HUES64 (cell line): Measurements from ENCODE around the gene RHOU.

Experiments
- H3K27ac ChIP-seq: 2 replicates; pipeline ENCODE4 v1.7.0; 2013; ENCODE audit warnings: low read depth, low read length, inconsistent platforms
- H3K27me3 ChIP-seq: 2 replicates; pipeline ENCODE4 v1.6.1; 2013; ENCODE audit warnings: mild to moderate bottlenecking, low read length; ENCODE audit not compliant: insufficient read depth
- H3K36me3 ChIP-seq: 2 replicates; pipeline ENCODE4 v1.6.1; 2013; ENCODE audit warnings: mild to moderate bottlenecking, low read length; ENCODE audit not compliant: insufficient read depth
- H3K4me1 ChIP-seq: 2 replicates; pipeline ENCODE4 v1.6.1; 2013; ENCODE audit warnings: mild to moderate bottlenecking, low read length, moderate library complexity; ENCODE audit not compliant: insufficient read depth
- H3K4me3 ChIP-seq: 2 replicates; pipeline ENCODE4 v1.5.1; 2013; ENCODE audit warnings: mild to moderate bottlenecking, low read length, moderate library complexity
- H3K9ac ChIP-seq: 2 replicates; pipeline ENCODE4 v1.6.1; 2013; ENCODE audit warnings: mild to moderate bottlenecking, low read depth, low read length
- H3K9me3 ChIP-seq: 2 replicates; pipeline ENCODE4 v1.6.1; 2013; ENCODE audit warnings: low read depth, low read length; ENCODE audit not compliant: insufficient read depth
- WGBS: fragments of 150-250, 120-280 bp; methylation state at CpG from one replicate; pipeline ENCODE4 v1.1.7; 2013; ENCODE audit warnings: missing lambda C conversion rate; 5-methylcytosine and 5-hydroxymethylcytosine counted together

The RHOU gene

DNA sequence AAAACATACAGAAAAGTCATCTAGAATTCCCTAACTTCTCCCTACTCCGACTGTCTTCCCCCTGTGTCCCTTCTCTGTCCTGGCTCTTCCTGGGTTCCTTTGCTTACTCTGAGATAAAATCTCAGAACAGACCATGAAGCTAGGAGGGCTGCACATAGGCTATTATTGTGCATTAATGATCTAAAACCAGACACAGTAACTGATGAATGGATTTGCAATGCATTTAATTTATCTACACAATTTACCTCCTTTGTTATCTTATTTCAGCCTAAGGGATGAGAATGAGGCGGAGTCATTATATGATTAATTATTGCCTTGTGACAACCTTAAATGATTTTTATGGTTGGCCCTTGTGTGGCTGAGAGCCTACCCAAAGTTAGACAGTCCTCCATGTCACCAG, 14.5 kb downstream of the RHOU start:
- H3K9me3 ChIP-seq: no peaks in the 10 kb centered on the region
- peaks cover 4% of the 10 kb centered on the region; the same call in 1 of the 2 replicates for H3K36me3 ChIP-seq
- no peaks in the 10 kb centered on the region for H3K27me3 ChIP-seq
- H3K4me1 ChIP-seq: peaks cover 8% of the 10 kb centered on the region; the same call in 1 of the 2 replicates
- 88% methylated on average over 1 of the region's 2 CpGs for WGBS
- no peak overlapping the region for H3K4me3 ChIP-seq
- no peak overlapping the region for H3K9ac ChIP-seq
- H3K27ac ChIP-seq: no peak overlapping the region

DNA sequence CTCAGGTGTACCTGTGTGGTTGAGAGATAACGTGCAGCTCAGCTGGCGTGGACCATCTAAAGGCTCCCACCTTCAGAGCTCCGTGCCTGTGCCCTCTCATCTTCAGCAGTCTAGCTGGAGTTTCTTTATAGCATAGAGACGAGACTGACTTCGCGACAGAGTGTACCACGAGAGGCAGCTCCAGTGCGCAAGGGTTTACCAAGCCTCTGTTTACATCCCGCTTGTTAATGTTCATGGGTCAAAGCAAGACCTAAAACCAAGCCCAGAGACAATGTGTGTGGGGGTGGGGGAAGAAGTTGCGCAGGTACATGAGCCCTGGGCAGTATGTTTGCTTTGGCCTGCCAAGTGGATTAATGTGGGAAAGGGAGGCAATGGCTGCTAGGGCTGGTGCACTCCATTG, 15.6 kb downstream of the RHOU start:
- no peak overlapping the region for H3K9ac ChIP-seq
- H3K27ac ChIP-seq: no peak overlapping the region
- no peak overlapping the region for H3K4me3 ChIP-seq
- H3K36me3 ChIP-seq: no peaks in the 10 kb centered on the region; the same call in 1 of the 2 replicates
- H3K9me3 ChIP-seq: no peaks in the 10 kb centered on the region
- H3K4me1 ChIP-seq: peaks cover 8% of the 10 kb centered on the region; the same call in 1 of the 2 replicates
- no peaks in the 10 kb centered on the region for H3K27me3 ChIP-seq
- WGBS: 83% methylated on average over 10 of the region's 10 CpGs

DNA sequence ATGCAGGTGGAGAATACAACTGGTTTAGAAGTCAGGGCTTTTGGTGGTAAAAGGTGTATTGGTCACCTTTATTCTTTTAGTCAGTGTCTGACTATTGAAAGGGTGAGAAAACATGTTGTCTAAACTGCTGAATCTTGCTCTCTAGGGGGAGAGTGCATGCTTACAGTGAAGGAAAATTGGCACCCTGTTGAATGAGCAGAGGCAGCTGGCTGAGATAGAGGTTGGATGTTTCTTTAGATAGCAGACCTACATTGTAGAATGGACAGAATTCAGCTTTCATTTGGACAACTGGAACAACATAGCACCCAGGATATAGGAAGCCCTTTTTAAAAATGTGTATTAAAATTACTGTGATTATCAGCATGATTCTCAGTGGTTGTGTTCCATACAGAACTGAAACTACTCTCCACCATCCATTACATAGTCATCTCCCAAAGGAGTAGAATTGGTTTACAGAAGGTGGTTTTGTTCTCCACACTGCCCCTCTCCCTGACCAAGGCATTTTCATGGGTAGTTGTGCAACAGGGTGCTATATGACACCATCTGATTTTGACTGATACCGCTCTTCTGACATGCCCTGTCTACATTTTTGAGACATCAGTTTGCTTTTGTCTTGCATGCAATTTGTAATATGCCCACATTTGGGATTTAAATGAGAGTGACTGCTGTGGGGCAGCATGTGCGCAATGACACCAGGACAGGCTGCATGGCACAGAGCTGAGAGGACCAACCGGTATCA, 16.2 kb downstream of the RHOU start:
- Histone ChIP-seq H3K9me3 (no peaks in the 10 kb centered on the region), H3K9ac (no peak overlapping the region), H3K4me3 (no peak overlapping the region), H3K36me3 (no peaks in the 10 kb centered on the region), H3K27me3 (no peaks in the 10 kb centered on the region), H3K27ac (no peak overlapping the region), H3K4me1 (peaks cover 8% of the 10 kb centered on the region; the same call in 1 of the 2 replicates)
- 62% methylated on average over 3 of the region's 3 CpGs for WGBS

DNA sequence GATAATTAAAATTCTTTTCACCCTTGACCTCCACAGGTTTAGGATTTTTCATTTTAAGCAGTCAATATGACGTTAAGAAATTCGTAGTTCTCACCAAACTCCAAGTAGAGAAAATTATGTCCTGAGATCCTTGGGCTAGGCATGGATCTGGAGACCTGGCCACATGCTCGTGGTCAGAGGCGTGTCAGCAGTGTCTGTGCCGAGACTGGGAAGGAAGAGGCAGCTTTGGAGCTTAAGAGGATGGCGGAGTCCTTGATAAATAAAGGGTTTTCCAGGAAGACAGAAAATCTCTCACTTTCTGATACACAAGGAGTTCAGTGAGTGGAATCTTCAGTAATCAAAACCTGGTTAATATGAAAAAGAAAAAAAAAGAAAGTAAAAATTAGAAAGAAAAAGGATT, 17.0 kb downstream of the RHOU start:
- Histone ChIP-seq H3K9ac (no peak overlapping the region), H3K27me3 (no peaks in the 10 kb centered on the region), H3K36me3 (no peaks in the 10 kb centered on the region), H3K9me3 (no peaks in the 10 kb centered on the region), H3K27ac (no peak overlapping the region), H3K4me3 (no peak overlapping the region), H3K4me1 (peaks cover 8% of the 10 kb centered on the region; the same call in 1 of the 2 replicates)
- WGBS: 89% methylated on average over 5 of the region's 6 CpGs

DNA sequence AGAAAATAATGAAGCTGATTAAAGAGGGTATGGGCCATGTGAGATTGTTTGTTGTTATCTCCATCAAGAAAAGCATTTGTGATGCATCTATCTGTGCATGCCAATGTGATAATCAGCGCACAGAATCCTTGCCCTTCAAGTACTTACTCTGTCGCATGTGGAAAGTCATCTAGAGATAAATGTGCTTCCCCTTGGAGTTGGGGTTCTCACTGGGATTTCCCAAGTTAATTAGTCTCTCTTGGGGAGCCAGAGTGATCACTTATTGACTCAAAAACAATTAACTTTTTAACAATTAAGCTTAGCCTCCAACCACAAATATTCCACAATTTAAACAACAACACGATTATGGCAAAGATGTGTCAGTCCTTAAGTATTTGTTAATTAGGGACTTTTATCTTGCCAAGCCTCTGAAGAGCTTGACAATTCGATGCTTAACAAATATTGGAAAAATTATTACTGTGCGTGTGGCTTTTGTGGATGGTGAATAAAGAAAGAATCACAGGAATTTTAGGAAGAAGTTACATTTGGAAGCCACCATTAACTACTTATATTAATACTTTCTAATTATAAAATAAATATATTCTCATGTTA, 17.5 kb downstream of the RHOU start:
- Histone ChIP-seq H3K4me1 (peaks cover 8% of the 10 kb centered on the region; the same call in 1 of the 2 replicates), H3K9me3 (no peaks in the 10 kb centered on the region), H3K4me3 (no peak overlapping the region), H3K27me3 (no peaks in the 10 kb centered on the region), H3K27ac (no peak overlapping the region), H3K36me3 (no peaks in the 10 kb centered on the region), H3K9ac (no peak overlapping the region)
- 91% methylated on average over 5 of the region's 5 CpGs for WGBS

DNA sequence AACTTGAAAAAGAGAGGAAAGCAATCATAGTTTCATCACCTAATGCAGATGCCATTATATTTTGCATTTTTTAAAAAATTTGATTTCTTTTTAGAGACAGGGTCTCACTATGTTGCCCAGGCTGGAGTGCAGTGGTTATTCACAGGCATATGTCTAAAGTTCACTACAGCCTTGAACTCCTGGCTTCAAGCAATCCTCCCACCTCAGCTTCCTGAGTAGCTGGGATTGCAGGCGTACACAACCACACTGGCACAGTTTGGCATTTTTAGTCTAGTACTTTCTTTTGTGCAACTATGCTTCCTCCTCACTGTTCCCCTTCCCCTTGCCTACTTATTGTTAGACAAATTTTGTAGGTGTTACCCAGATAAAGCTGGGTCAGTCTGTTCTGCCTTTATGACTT, 18.0 kb downstream of the RHOU start:
- Histone ChIP-seq H3K9ac (no peak overlapping the region), H3K27ac (no peak overlapping the region), H3K36me3 (no peaks in the 10 kb centered on the region), H3K27me3 (no peaks in the 10 kb centered on the region), H3K4me3 (no peak overlapping the region), H3K9me3 (no peaks in the 10 kb centered on the region), H3K4me1 (peaks cover 8% of the 10 kb centered on the region; the same call in 1 of the 2 replicates)
- 94% methylated on average over 1 of the region's 1 CpG for WGBS

DNA sequence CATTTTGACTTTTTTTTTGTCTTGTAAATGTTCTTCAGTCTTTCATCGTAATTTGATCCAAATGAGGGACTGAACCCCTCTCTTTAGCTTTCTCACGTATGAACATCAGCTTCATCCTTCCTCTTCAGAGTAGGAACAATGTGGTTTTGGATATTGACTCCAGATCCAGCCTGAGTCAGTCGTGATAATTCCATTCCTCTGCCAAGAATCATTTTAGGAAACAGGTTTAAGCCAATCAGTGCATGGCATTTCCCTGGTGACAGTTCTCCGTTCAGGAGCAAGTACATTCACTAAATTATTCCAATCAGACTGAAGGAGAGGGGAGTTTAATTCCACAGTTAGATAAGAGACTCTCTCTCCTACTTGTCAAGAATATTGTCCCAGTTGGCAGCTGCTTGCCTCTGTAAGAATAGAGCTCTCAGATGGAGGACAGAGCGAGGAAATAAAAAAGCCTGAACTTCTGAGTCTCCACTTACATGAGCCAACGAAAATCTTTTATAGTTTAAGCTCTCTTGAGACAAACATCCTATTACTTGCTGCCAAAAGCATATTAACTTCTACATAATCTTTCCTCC, 18.6 kb downstream of the RHOU start:
- H3K4me1 ChIP-seq: peaks cover 8% of the 10 kb centered on the region; the same call in 1 of the 2 replicates
- 77% methylated on average over 6 of the region's 6 CpGs for WGBS
- H3K9ac ChIP-seq: no peak overlapping the region
- no peaks in the 10 kb centered on the region for H3K27me3 ChIP-seq
- H3K27ac ChIP-seq: no peak overlapping the region
- H3K9me3 ChIP-seq: no peaks in the 10 kb centered on the region
- no peak overlapping the region for H3K4me3 ChIP-seq
- no peaks in the 10 kb centered on the region for H3K36me3 ChIP-seq

DNA sequence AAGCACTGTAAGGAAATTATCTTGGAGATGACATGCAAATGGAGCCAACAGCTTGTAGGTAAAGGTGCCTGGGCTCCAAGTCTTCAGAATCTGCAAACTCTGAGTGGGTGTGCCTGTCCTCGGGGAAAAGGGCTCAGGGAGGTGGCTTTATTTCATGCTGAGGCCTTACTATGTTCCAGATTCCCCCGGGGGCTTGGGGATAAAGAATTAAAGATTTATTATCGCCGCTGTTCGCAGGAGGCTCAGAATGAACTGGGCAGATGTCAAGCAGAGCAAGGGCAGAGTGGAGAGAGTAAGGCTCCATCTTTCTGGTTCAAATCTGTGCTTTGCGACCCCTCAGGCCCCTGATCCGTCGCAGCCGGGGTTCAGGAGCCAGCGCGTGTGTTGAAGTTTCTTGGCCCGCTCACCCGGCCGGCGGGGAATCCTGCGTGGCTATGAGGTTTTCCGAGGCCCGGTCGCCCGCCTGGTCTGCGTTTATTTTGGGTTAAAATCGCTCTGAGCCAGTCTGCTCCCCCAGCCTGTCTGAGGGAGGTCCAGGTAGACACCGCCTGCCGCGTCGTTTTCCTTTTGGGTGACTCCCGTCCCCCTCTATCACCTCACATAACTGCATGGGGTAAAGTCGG, 19.5 kb downstream of the RHOU start:
- 89% methylated on average over 28 of the region's 28 CpGs for WGBS

DNA sequence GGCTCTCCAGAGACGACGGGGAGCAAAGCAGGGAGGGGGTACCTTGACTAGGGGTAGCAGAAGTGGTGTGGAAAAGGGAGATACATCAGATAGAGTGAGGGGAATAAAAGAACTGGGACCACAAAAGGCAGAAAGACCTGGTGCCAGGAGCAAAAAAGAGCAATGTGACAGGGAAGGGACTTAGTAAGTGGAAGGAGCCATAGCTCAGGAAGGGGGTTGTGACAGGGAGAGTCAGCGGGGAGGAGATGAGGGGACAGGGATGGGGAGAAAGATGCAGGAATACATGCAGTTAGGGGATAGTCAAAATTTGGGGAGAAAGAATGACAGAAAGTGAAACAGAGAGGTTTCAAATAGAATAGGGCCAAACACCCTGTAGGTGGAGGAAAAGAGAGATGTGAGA, 20.5 kb downstream of the RHOU start:
- Histone ChIP-seq H3K9ac (no peak overlapping the region), H3K4me3 (no peak overlapping the region), H3K9me3 (no peaks in the 10 kb centered on the region), H3K27me3 (no peaks in the 10 kb centered on the region), H3K27ac (no peak overlapping the region), H3K4me1 (peaks cover 8% of the 10 kb centered on the region; the same call in 1 of the 2 replicates), H3K36me3 (no peaks in the 10 kb centered on the region)
- 91% methylated on average over 3 of the region's 3 CpGs for WGBS

More for the DNA sequence above, 19.5 kb downstream of the RHOU start:
- peaks cover 8% of the 10 kb centered on the region; the same call in 1 of the 2 replicates for H3K4me1 ChIP-seq
- H3K27me3 ChIP-seq: no peaks in the 10 kb centered on the region
- no peaks in the 10 kb centered on the region for H3K9me3 ChIP-seq
- H3K4me3 ChIP-seq: no peak overlapping the region
- H3K36me3 ChIP-seq: no peaks in the 10 kb centered on the region
- no peak overlapping the region for H3K9ac ChIP-seq
- no peak overlapping the region for H3K27ac ChIP-seq

DNA sequence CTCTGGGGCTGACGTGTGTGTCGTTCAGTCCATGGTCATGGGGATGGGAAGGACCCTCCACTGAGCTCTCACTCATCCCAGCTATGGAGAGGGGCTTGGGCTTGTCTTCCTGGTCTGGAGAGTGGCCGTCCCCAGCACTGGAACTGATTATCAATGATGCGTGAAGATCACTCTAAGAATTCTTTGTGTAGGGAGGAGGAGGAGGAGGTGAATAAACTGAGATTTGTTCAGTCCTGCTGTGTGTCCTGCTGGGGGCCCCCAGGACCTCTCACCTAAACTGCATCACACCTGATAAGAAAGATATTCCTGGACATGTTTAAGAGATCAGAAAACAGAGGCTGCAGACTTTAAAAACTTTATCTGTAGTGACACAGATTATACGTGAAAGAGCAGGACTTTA, 21.2 kb downstream of the RHOU start:
- H3K4me3 ChIP-seq: no peak overlapping the region
- no peak overlapping the region for H3K9ac ChIP-seq
- peaks cover 8% of the 10 kb centered on the region; the same call in 1 of the 2 replicates for H3K4me1 ChIP-seq
- no peaks in the 10 kb centered on the region for H3K27me3 ChIP-seq
- H3K27ac ChIP-seq: no peak overlapping the region
- no peaks in the 10 kb centered on the region for H3K36me3 ChIP-seq
- no peaks in the 10 kb centered on the region for H3K9me3 ChIP-seq
- 79% methylated on average over 5 of the region's 5 CpGs for WGBS

DNA sequence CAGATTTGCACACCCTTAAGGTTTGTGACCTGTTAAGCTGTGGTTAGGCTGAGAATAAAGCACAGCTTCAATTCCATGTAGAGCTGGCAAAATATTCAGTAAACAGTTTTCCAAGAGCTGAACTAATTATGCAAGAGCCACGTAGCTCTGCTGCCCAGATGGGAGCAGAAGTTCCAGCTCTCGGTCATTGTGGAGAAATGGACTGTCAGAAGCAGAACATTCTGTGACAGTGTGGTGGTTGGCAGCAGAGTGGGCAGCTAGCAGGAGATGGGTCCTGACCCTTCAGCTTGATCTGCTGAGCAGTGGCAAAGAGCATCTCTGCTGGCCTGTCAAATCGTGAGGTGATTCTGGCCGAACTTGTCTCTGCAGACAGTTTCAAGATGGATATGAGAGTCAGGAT, 23.2 kb downstream of the RHOU start:
- Histone ChIP-seq H3K27me3 (no peaks in the 10 kb centered on the region), H3K27ac (no peak overlapping the region), H3K9me3 (no peaks in the 10 kb centered on the region), H3K4me1 (peaks cover 8% of the 10 kb centered on the region; the same call in 1 of the 2 replicates), H3K4me3 (no peak overlapping the region), H3K9ac (no peak overlapping the region), H3K36me3 (no peaks in the 10 kb centered on the region)
- 93% methylated on average over 4 of the region's 4 CpGs for WGBS
